K562 (cell line): Measurements from ENCODE around the gene CIART. TPM values are rescaled to one million over a fixed set of nuclear protein-coding genes. Genes with fewer than 3 reads are reported as not detected.
A peak's percentile ranks its signal among the peaks of the same experiment; 100 is the strongest.

ENCODE experiments used
- ATAC-seq: fragments of 200-7000 bp; cut with Tn5 transposase; 3 replicates; pipeline ENCODE4 v1.9.1; 2020; ENCODE audit warnings: moderate library complexity
- BruUV-seq: library from RNA; stranded (reverse); fragments of 400-500 nt; replicated peaks from 2 replicates; lab custom pipeline; 2021; lab: Mats Ljungman, UMichigan
- CTCF ChIA-PET: fragments of 300-600 bp; formaldehyde crosslinking; extraction: SDS; loops from one replicate; lab custom pipeline; 2021; ENCODE audit warnings: low intra/inter-chr PET ratio; lab: Yijun Ruan, JAX
- POLR2A ChIA-PET: fragments of 300-600, 350-650 bp; sonication (Branson Sonifier 250); formaldehyde crosslinking; extraction: SDS; loops from one replicate; lab custom pipeline; 2021; ENCODE audit warnings: antibody characterized with exemption, inconsistent platforms; lab: Yijun Ruan, JAX
- DNase-seq, 4 experiments: peaks; one replicate each; pipeline versions ENCODE4 v3.0.0 to v3.0.0-alpha.2; 2011 to 2018; ENCODE audit warnings: low spot score in 3 of 4, mixed read lengths in 3 of 4; ENCODE audit errors: extremely low read depth in 1 of 4
- FAIRE-seq: peaks from 2 replicates; lab custom pipeline; 2011; peaks lifted over from hg19 to GRCh38; lab: Jason Lieb, UNC
- H2AFZ ChIP-seq: 2 replicates; pipeline ENCODE4 v1.6.0; 2011; ENCODE audit warnings: low read depth, low read length, control low read depth, inconsistent platforms
- H3K27ac ChIP-seq: fragments of 200-600 bp; 3 replicates; pipeline ENCODE4 v1.8.0; 2011; ENCODE audit warnings: low read depth, mild to moderate bottlenecking, control low read depth, inconsistent platforms, low read length, moderate library complexity, mixed read lengths; ENCODE audit errors: extremely low read depth
- H3K27me3 ChIP-seq, 2 experiments: fragments of 300-600 bp in 1 of 2; 2 replicates in 1 of 2; 3 replicates in 1 of 2; pipeline versions ENCODE4 v1.6.0 to v1.8.0; 2011; ENCODE audit warnings: inconsistent platforms in 2 of 2, low read length in 2 of 2, mild to moderate bottlenecking in 1 of 2, mixed read lengths in 1 of 2, moderate library complexity in 1 of 2; ENCODE audit not compliant: control insufficient read depth in 2 of 2, insufficient read depth in 2 of 2
- H3K36me3 ChIP-seq: fragments of 300-600 bp; 3 replicates; pipeline ENCODE4 v1.8.0; 2011; ENCODE audit warnings: mild to moderate bottlenecking, low read length, inconsistent platforms; ENCODE audit not compliant: control insufficient read depth, insufficient read depth
- H3K4me1 ChIP-seq, 2 experiments: fragments of 200-600 bp in 1 of 2; replicated peaks in 1 of 2; 2 replicates in 1 of 2; 3 replicates in 1 of 2; pipeline versions ENCODE4 v1.5.1 to v1.8.0; 2011; ENCODE audit warnings: inconsistent platforms in 2 of 2, low read length in 2 of 2, mild to moderate bottlenecking in 1 of 2, mixed read lengths in 1 of 2, moderate library complexity in 1 of 2; ENCODE audit not compliant: control insufficient read depth in 2 of 2, insufficient read depth in 2 of 2
- H3K4me2 ChIP-seq: 2 replicates; pipeline ENCODE4 v1.6.1; 2011; ENCODE audit warnings: low read length, control low read depth, inconsistent platforms, mixed read lengths; ENCODE audit not compliant: insufficient read depth
- H3K4me3 ChIP-seq: fragments of 200-600 bp; sonication (generic), shearing (Covaris generic); 2 replicates; pipeline ENCODE4 v1.5.1; 2016; ENCODE audit warnings: control low read depth, inconsistent platforms
- H3K79me2 ChIP-seq: fragments of 200-600 bp; 3 replicates; pipeline ENCODE4 v1.8.0; 2011; ENCODE audit warnings: low read length, inconsistent platforms; ENCODE audit not compliant: control insufficient read depth, insufficient read depth
- H3K9ac ChIP-seq, 2 experiments: 2 replicates each; pipeline versions ENCODE4 v1.6.0 to v1.6.1; 2011; ENCODE audit warnings: low read depth in 2 of 2, low read length in 2 of 2, control low read depth in 1 of 2, inconsistent platforms in 1 of 2, mild to moderate bottlenecking in 1 of 2, mixed read lengths in 1 of 2; ENCODE audit not compliant: insufficient read depth in 1 of 2
- H3K9me1 ChIP-seq: one replicate; pipeline ENCODE4 v1.6.0; 2011; ENCODE audit warnings: inconsistent platforms, mild to moderate bottlenecking, low read length, moderate library complexity; ENCODE audit not compliant: control insufficient read depth, insufficient read depth
- H3K9me3 ChIP-seq: replicated peaks from 2 replicates; pipeline ENCODE4 v1.5.1; 2011; ENCODE audit warnings: low read depth, low read length, inconsistent platforms; ENCODE audit not compliant: control insufficient read depth, insufficient read depth
- H4K20me1 ChIP-seq: replicated peaks from 2 replicates; pipeline ENCODE4 v1.6.1; 2011; ENCODE audit warnings: low read length, inconsistent platforms, mixed read lengths; ENCODE audit not compliant: control insufficient read depth, insufficient read depth
- BRF2 ChIP-seq: IDR thresholded peaks from 3 replicates; pipeline ENCODE4 v1.6.1; 2011; ENCODE audit warnings: borderline replicate concordance, mild to moderate bottlenecking; ENCODE audit not compliant: insufficient read length, insufficient read depth
- C11orf30 ChIP-seq: fragments of 450-650 bp; IDR thresholded peaks from 2 replicates; pipeline ENCODE4 v1.6.1; 2016; ENCODE audit warnings: low read depth, mild to moderate bottlenecking
- HNRNPUL1 ChIP-seq: fragments of 200-400 bp; formaldehyde crosslinking; IDR thresholded peaks from 2 replicates; pipeline ENCODE4 v1.6.1; 2017; ENCODE audit warnings: low read length
- KDM4B ChIP-seq, 2 experiments: fragments of 450-650 bp in 1 of 2; sonication (generic) in 1 of 2; IDR thresholded peaks; 2 replicates each; pipeline ENCODE4 v1.6.1; 2016 to 2017; ENCODE audit warnings: borderline replicate concordance in 2 of 2, antibody characterized with exemption in 1 of 2, low read depth in 1 of 2, mild to moderate bottlenecking in 1 of 2
- MAFF ChIP-seq: IDR thresholded peaks from 2 replicates; pipeline ENCODE4 v1.6.1; 2012; ENCODE audit warnings: low read length, improper control_type of control experiment
- MAFG ChIP-seq: fragments of 450-650 bp; conservative IDR thresholded peaks from 2 replicates; pipeline ENCODE4 v1.6.1; 2016; ENCODE audit warnings: missing genetic modification characterization, missing compliant biosample characterization
- MAFK ChIP-seq: IDR thresholded peaks from 2 replicates; pipeline ENCODE4 v1.6.1; 2011; ENCODE audit warnings: low read length, improper control_type of control experiment
- MTA3 ChIP-seq: fragments of 450-650 bp; formaldehyde crosslinking; IDR thresholded peaks from 2 replicates; pipeline ENCODE4 v1.6.1; 2017; ENCODE audit warnings: mild to moderate bottlenecking, borderline replicate concordance
- NFE2 ChIP-seq: IDR thresholded peaks from 2 replicates; pipeline ENCODE4 v1.6.1; 2014; ENCODE audit warnings: antibody characterized with exemption, low read depth
- PHB2 ChIP-seq: fragments of 450-650 bp; IDR thresholded peaks from 2 replicates; pipeline ENCODE4 v1.6.1; 2017; ENCODE audit warnings: low read depth
- SIX5 ChIP-seq, 2 experiments: IDR thresholded peaks; 2 replicates each; pipeline ENCODE4 v1.6.1; 2011; ENCODE audit warnings: low read length in 2 of 2, borderline replicate concordance in 1 of 2, low read depth in 1 of 2, mild to moderate bottlenecking in 1 of 2, moderate library complexity in 1 of 2; ENCODE audit not compliant: insufficient read depth in 1 of 2
- SRF ChIP-seq, 2 experiments: fragments of 250-450, 450-650 bp in 1 of 2; sonication (Bioruptor Pico) in 1 of 2; sonication (generic) in 1 of 2; formaldehyde crosslinking; IDR thresholded peaks; 2 replicates each; pipeline versions ENCODE4 v1.5.0 to v1.5.1; 2020 to 2022; ENCODE audit warnings: mild to moderate bottlenecking in 1 of 2, missing genetic modification reagents in 1 of 2
- ZBTB9 ChIP-seq: fragments of 450-650 bp; formaldehyde crosslinking; IDR thresholded peaks from 2 replicates; pipeline ENCODE4 v1.4.0; 2020; ENCODE audit warnings: mild to moderate bottlenecking, moderate library complexity
- ZNF175 ChIP-seq: fragments of 200-800 bp; sonication (Bioruptor generic); IDR thresholded peaks from 2 replicates; pipeline ENCODE4 v1.6.1; 2016; ENCODE audit warnings: low read depth, mild to moderate bottlenecking, missing genetic modification characterization, missing compliant biosample characterization
- ZNF316 ChIP-seq: fragments of 450-650 bp; IDR thresholded peaks from 2 replicates; pipeline ENCODE4 v1.6.1; 2016
- WGBS: fragments of 100-300 bp; shearing (Covaris generic); methylation state at CpG from one replicate; pipeline ENCODE4 v1.1.6; 2016; ENCODE audit warnings: low coverage, mixed read lengths; ENCODE audit not compliant: insufficient coverage; ENCODE audit errors: missing lambda C conversion rate; 5-methylcytosine and 5-hydroxymethylcytosine counted together
- in situ Hi-C: fragments of 300-500 bp; cut with MboI; formaldehyde crosslinking; loops from 4 replicates; pipeline ENCODE4 v1.15.0; 2018; ENCODE audit warnings: inconsistent platforms, mixed read lengths
- intact Hi-C: fragments of 100-400 bp; cut with micrococcal nuclease; formaldehyde crosslinking; loops from 2 replicates; pipeline ENCODE4 v1.14.2; 2022
- polyA plus RNA-seq, 8 experiments: library from polyadenylated mRNA; depleted of rRNA in 4 of 8; stranded (reverse) in 5 of 8; unstranded in 3 of 8; fragments of >200 nt; fragmentation: Nextera tagmentation in 2 of 8; fragmentation: Illumina TruSeq in 1 of 8; extraction: Ambion mirVana in 2 of 8; extraction: Trizol in 1 of 8; gene quantifications; 2 replicates each; pipeline versions ENCODE4 v1.2.1 to v1.2.3, GENCODE V29; 2011 to 2014; ENCODE audit warnings: inconsistent platforms in 1 of 8, missing spikeins in 1 of 8
- total RNA-seq, 7 experiments: library from RNA; depleted of rRNA in 6 of 7; stranded (reverse); fragments of >200 nt in 6 of 7; fragmentation: Illumina TruSeq in 2 of 7; extraction: Trizol in 2 of 7; gene quantifications; 2 replicates each; pipeline versions ENCODE4 v1.2.1 to v1.2.3, GENCODE V29; 2011 to 2021; ENCODE audit warnings: low replicate concordance in 1 of 7
- TF ChIP-seq, protein P1 (sequence below): fragments of 250-450 bp; sonication (Bioruptor Pico); IDR thresholded peaks from 2 replicates; pipeline ENCODE4 v1.8.0; 2021; ENCODE audit warnings: borderline replicate concordance, mild to moderate bottlenecking, moderate library complexity; ENCODE audit not compliant: poor library complexity, severe bottlenecking
- TF ChIP-seq, protein P2 (sequence below): fragments of 450-650 bp; formaldehyde crosslinking; IDR thresholded peaks from 2 replicates; pipeline ENCODE4 v1.4.0; 2022; ENCODE audit warnings: missing genetic modification characterization

CIART gene
- total and polyA plus RNA-seq, 9 of the 15 experiments (the other 6 are each of a cell fraction or from before 2014, with no cell fraction given), result 0.07 to 0.35 (median 0.19) TPM; not detected in 2

DNA sequence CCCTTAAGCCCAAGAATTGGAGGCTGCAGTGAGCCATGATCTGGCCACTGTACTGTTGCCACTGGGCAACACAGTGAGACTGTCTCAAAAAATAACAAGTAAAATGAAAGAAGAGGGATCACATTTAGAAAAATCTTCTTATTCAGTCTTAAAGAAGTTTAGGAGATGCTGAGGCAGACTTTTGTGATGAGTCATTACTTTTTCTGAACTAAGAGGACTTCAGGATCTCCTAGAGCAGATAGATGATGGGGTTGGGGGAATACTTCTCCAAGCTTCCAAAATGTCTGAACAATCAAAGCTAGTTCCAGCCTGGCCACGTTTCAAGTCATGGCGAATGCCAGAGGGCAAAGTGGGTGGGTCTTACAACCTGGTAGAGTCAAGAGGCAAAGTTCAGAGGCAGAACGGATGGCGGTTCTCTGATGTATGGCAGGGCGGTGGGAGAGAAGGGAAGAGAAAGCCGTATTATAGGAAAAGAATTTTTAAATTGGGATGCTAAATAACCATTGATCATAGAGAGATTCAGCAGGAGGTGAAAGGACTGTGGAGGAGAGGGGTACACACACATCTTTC is 2.1 kb upstream of the CIART start:
- Histone ChIP-seq H3K9me3 (no peaks in the 10 kb centered on the region), H3K27ac (no peak overlapping the region), H3K9ac (no peak overlapping the region), H3K4me1 (peaks cover 0 to 14% of the 10 kb centered on the region in 2 experiments; a peak in 3 of 5 replicates), H2AFZ (peak overlapping the region; percentile 88; the same call in 1 of the 2 replicates), H3K36me3 (no peaks in the 10 kb centered on the region), H3K9me1 (no peaks in the 10 kb centered on the region), H3K4me2 (no peak overlapping the region), H3K79me2 (no peaks in the 10 kb centered on the region), H3K4me3 (no peak overlapping the region), H4K20me1 (no peaks in the 10 kb centered on the region), H3K27me3 (no peaks in the 10 kb centered on the region)
- in situ Hi-C loops, result no loop called here
- intact Hi-C loops, result no loop called here
- no peak for ATAC-seq
- POLR2A ChIA-PET, result interaction anchor here (0.6 to 0.8 kb wide), 2 partner anchors 83 to 96 kb away, joined by 3 to 4 read pairs; no protein-coding TSS in a partner anchor
- FAIRE-seq, result no peak
- 54% methylated on average over 6 of the region's 6 CpGs for WGBS
- no peak for DNase-seq
- CTCF ChIA-PET, result interaction anchor here (4.0 kb wide), 1 partner anchor 25 kb away, joined by 43 read pairs; no protein-coding TSS in a partner anchor
- no TSS peak for BruUV-seq
- TF ChIP-seq MAFK, result peak; percentile 72
- TF ChIP-seq SIX5 (IDR thresholded peaks at IDR 0.05; ENCODE audit: borderline replicate concordance in 1 of 2, insufficient read depth in 1 of 2, low read depth in 1 of 2, low read length in 2 of 2), result no peak
- no peak for TF ChIP-seq MTA3
- TF ChIP-seq SRF (CRISPR knock-in tag; IDR thresholded peaks at IDR 0.05), result no peak
- TF ChIP-seq ZNF175, result no peak
- no peak for TF ChIP-seq HNRNPUL1
- TF ChIP-seq MAFF, result peak; percentile 72
- no peak for TF ChIP-seq BRF2
- TF ChIP-seq ZNF316, result peak; percentile 94
- TF ChIP-seq ZBTB9, result no peak
- TF ChIP-seq PHB2, result no peak
- TF ChIP-seq C11orf30, result peak; percentile 92
- no peak for TF ChIP-seq KDM4B (IDR thresholded peaks at IDR 0.05; ENCODE audit: borderline replicate concordance in 2 of 2, low read depth in 1 of 2)
- TF ChIP-seq MAFG (tag), result peak; percentile 84
- TF ChIP-seq, protein P1, sequence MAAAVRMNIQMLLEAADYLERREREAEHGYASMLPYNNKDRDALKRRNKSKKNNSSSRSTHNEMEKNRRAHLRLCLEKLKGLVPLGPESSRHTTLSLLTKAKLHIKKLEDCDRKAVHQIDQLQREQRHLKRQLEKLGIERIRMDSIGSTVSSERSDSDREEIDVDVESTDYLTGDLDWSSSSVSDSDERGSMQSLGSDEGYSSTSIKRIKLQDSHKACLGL (CRISPR knock-in tag), result no peak
- TF ChIP-seq, protein P2, sequence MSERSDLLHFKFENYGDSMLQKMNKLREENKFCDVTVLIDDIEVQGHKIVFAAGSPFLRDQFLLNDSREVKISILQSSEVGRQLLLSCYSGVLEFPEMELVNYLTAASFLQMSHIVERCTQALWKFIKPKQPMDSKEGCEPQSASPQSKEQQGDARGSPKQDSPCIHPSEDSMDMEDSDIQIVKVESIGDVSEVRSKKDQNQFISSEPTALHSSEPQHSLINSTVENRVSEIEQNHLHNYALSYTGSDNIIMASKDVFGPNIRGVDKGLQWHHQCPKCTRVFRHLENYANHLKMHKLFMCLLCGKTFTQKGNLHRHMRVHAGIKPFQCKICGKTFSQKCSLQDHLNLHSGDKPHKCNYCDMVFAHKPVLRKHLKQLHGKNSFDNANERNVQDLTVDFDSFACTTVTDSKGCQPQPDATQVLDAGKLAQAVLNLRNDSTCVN (CRISPR knock-in tag), result no peak
- TF ChIP-seq NFE2, result 0 out of 2 replicates have a peak, but pooled peaks have one; percentile 15
